AG08396 (cell line): ENCODE data around the gene PSMA5.
A peak's percentile ranks its signal among the peaks of the same experiment; 100 is the strongest.
"Not testable (repeated sequence)": the region's sequence is repeated elsewhere in the genome, so short reads cannot be mapped to it uniquely, and the experiment has no call there.

Experiments used
- DNase-seq: peaks from one replicate; pipeline ENCODE4 v3.0.0; 2012; ENCODE audit warnings: low spot score, mixed read lengths

The PSMA5 gene

GRCh38 chr1:109392037-109392787 lies 34.0 kb downstream of the PSMA5 start:
- DNase-seq = no peak

- DNase-seq = no peak
These were observed 34.6 kb downstream of the PSMA5 start for GRCh38 chr1:109391626-109392025.

- no peak for DNase-seq
These were observed 35.1 kb downstream of the PSMA5 start for GRCh38 chr1:109391157-109391556.

GRCh38 chr1:109389638-109390341 lies 36.5 kb downstream of the PSMA5 start:
- no peak for DNase-seq

- DNase-seq = no peak
These were observed 37.2 kb downstream of the PSMA5 start for GRCh38 chr1:109388884-109389637.

GRCh38 chr1:109388208-109388711 lies 38.0 kb downstream of the PSMA5 start:
- no peak for DNase-seq

GRCh38 chr1:109386054-109386717 lies 40.1 kb downstream of the PSMA5 start:
- DNase-seq = no peak

GRCh38 chr1:109385417-109385816 lies 40.8 kb downstream of the PSMA5 start:
- DNase-seq = no peak

GRCh38 chr1:109383854-109384253 lies 42.4 kb downstream of the PSMA5 start:
- no peak for DNase-seq

- DNase-seq = no peak
These were observed 43.0 kb downstream of the PSMA5 start for GRCh38 chr1:109383087-109383779.

GRCh38 chr1:109381573-109381972 lies 44.7 kb downstream of the PSMA5 start:
- DNase-seq = no peak

GRCh38 chr1:109379907-109380306 lies 46.3 kb downstream of the PSMA5 start:
- DNase-seq = no peak

GRCh38 chr1:109379422-109379821 lies 46.8 kb downstream of the PSMA5 start:
- DNase-seq = no peak

- no peak for DNase-seq
These were observed 48.5 kb downstream of the PSMA5 start for GRCh38 chr1:109377698-109378097.

GRCh38 chr1:109373696-109374095 lies 52.6 kb downstream of the PSMA5 start:
- DNase-seq = not testable (repeated sequence)

- no peak for DNase-seq
These were observed 53.1 kb downstream of the PSMA5 start for GRCh38 chr1:109373126-109373525.

GRCh38 chr1:109372281-109372680 lies 54.0 kb downstream of the PSMA5 start:
- DNase-seq = no peak

- peak; percentile 49 for DNase-seq
These were observed 54.9 kb downstream of the PSMA5 start for GRCh38 chr1:109371341-109371739.

- DNase-seq = peak; percentile 73
These were observed 55.4 kb downstream of the PSMA5 start for GRCh38 chr1:109370712-109371340.

GRCh38 chr1:109369167-109369746 lies 57.0 kb downstream of the PSMA5 start:
- peak; percentile 39 for DNase-seq

- no peak for DNase-seq
These were observed 57.8 kb downstream of the PSMA5 start for GRCh38 chr1:109368464-109368863.
